HCT116 (cell line): ENCODE measurements around the gene TTC39C.

Experiments
- ATF3 ChIP-seq: IDR thresholded peaks from 2 replicates; pipeline ENCODE4 v1.6.1; 2012
- CTCF ChIP-seq, 3 experiments: fragments of 200-600 bp in 1 of 3; sonication (generic) in 1 of 3; IDR thresholded peaks in 2 of 3; conservative IDR thresholded peaks in 1 of 3; 2 replicates each; pipeline ENCODE4 v1.5.1; 2012 to 2017; ENCODE audit warnings: low read depth in 2 of 3, low read length in 2 of 3, antibody characterized with exemption in 1 of 3, borderline replicate concordance in 1 of 3, control low read depth in 1 of 3, mild to moderate bottlenecking in 1 of 3, mixed read lengths in 1 of 3, mixed run types in 1 of 3, moderate library complexity in 1 of 3; ENCODE audit not compliant: insufficient read depth in 1 of 3
- EZH2 ChIP-seq: fragments of 200-600 bp; sonication (generic); IDR thresholded peaks from 2 replicates; pipeline ENCODE4 v1.6.1; 2017; ENCODE audit warnings: antibody characterized with exemption, mixed run types
- EZH2phosphoT487 ChIP-seq: fragments of 200-600 bp; IDR thresholded peaks from 2 replicates; pipeline ENCODE4 v1.6.1; 2018; ENCODE audit warnings: antibody characterized with exemption, borderline replicate concordance
- JUND ChIP-seq: IDR thresholded peaks from 2 replicates; pipeline ENCODE4 v1.6.1; 2012
- MAX ChIP-seq: IDR thresholded peaks from 2 replicates; pipeline ENCODE4 v1.6.1; 2012
- POLR2A ChIP-seq: IDR thresholded peaks from 2 replicates; pipeline ENCODE4 v1.7.0; 2011; ENCODE audit warnings: borderline replicate concordance; ENCODE audit not compliant: insufficient read depth, insufficient read length; ENCODE audit errors: extremely low read depth
- POLR2AphosphoS5 ChIP-seq: IDR thresholded peaks from 2 replicates; pipeline ENCODE4 v1.6.1; 2011; ENCODE audit warnings: mild to moderate bottlenecking, low read depth, low read length, moderate library complexity
- RAD21 ChIP-seq: IDR thresholded peaks from 2 replicates; pipeline ENCODE4 v1.6.1; 2012; ENCODE audit warnings: low read depth, mild to moderate bottlenecking
- REST ChIP-seq: IDR thresholded peaks from 2 replicates; pipeline ENCODE4 v1.6.1; 2012; ENCODE audit warnings: low read depth
- SP1 ChIP-seq: IDR thresholded peaks from 2 replicates; pipeline ENCODE4 v1.6.1; 2012; ENCODE audit warnings: low read depth
- YY1 ChIP-seq: IDR thresholded peaks from 2 replicates; pipeline ENCODE4 v1.6.1; 2011; ENCODE audit warnings: low read length, low read depth, moderate library complexity, mild to moderate bottlenecking; ENCODE audit not compliant: insufficient replicate concordance; ENCODE audit errors: extremely low read depth
- ZNF274 ChIP-seq: fragments of 200-500 bp; sonication (Bioruptor generic); IDR thresholded peaks from 2 replicates; pipeline ENCODE4 v1.6.1; 2014; ENCODE audit warnings: mild to moderate bottlenecking, low read depth, low read length, inconsistent platforms

GRCh38 chr18:23977103-23977502, 37.5 kb upstream of the TTC39C start:
- TF ChIP-seq REST, result no peak
- TF ChIP-seq EZH2, result no peak
- no peak for TF ChIP-seq POLR2A
- no peak for TF ChIP-seq JUND
- TF ChIP-seq RAD21, result no peak
- no peak for TF ChIP-seq CTCF (IDR thresholded peaks at IDR 0.05 in 2 of 3, conservative IDR thresholded peaks at IDR 0.05 in 1 of 3; ENCODE audit: borderline replicate concordance in 1 of 3, insufficient read depth in 1 of 3, low read depth in 2 of 3, low read length in 2 of 3)
- TF ChIP-seq MAX, result no peak
- no peak for TF ChIP-seq ATF3
- no peak for TF ChIP-seq YY1
- no peak for TF ChIP-seq EZH2phosphoT487
- TF ChIP-seq ZNF274, result no peak
- no peak for TF ChIP-seq POLR2AphosphoS5
- no peak for TF ChIP-seq SP1
